Putamen (tissue), 1 donor: ENCODE data around the gene MTRFR.

Experiments used
- DNase-seq: peaks from one replicate; pipeline ENCODE4 v3.0.0-alpha.2; 2016; ENCODE audit warnings: low spot score

MTRFR gene

GRCh38 chr12:123270214-123271000, 37.2 kb downstream of the MTRFR start:
- no peak for DNase-seq

GRCh38 chr12:123271001-123271668, 37.9 kb downstream of the MTRFR start:
- DNase-seq: peak; percentile 75

- DNase-seq: no peak
Measured at GRCh38 chr12:123273166-123273565, 39.9 kb downstream of the MTRFR start.

- DNase-seq: no peak
Measured at GRCh38 chr12:123278101-123278627, 44.9 kb downstream of the MTRFR start.

GRCh38 chr12:123280971-123281370, 47.7 kb downstream of the MTRFR start:
- DNase-seq: no peak

GRCh38 chr12:123282111-123282510, 48.9 kb downstream of the MTRFR start:
- DNase-seq: no peak

GRCh38 chr12:123283461-123283860, 50.2 kb downstream of the MTRFR start:
- DNase-seq: no peak

GRCh38 chr12:123284669-123285068, 51.4 kb downstream of the MTRFR start:
- DNase-seq: no peak

- DNase-seq: no peak
Measured at GRCh38 chr12:123286652-123287373, 53.6 kb downstream of the MTRFR start.

GRCh38 chr12:123288751-123289346, 55.6 kb downstream of the MTRFR start:
- DNase-seq: peak; percentile 19

- DNase-seq: no peak
Measured at GRCh38 chr12:123289911-123290310, 56.7 kb downstream of the MTRFR start.

- no peak for DNase-seq
Measured at GRCh38 chr12:123293178-123293760, 60.0 kb downstream of the MTRFR start.

GRCh38 chr12:123305136-123305535, 71.9 kb downstream of the MTRFR start:
- no peak for DNase-seq

- no peak for DNase-seq
Measured at GRCh38 chr12:123306200-123306599, 73.0 kb downstream of the MTRFR start.
